ENCODE results near the gene FNBP1L.
"Not testable (repeated sequence)": the region's sequence is repeated elsewhere in the genome, so short reads cannot be mapped to it uniquely, and the experiment has no call there.

Gene FNBP1L

GRCh38 chr1:93584261-93585003 lies 136.5 kb downstream of the FNBP1L start:
- no peak for FAIRE-seq
- no peak for DNase-seq (ENCODE audit: insufficient read length, low spot score)

GRCh38 chr1:93585059-93585966 lies 137.4 kb downstream of the FNBP1L start:
- DNase-seq (ENCODE audit: insufficient read length, low spot score) (no peak), FAIRE-seq (no peak)
- no peak for TF ChIP-seq POLR2A (IDR thresholded peaks at IDR 0.05; ENCODE audit: low read depth, low read length)

More at GRCh38 chr1:93584261-93585003, 136.5 kb downstream of the FNBP1L start:
- TF ChIP-seq POLR2A (IDR thresholded peaks at IDR 0.05; ENCODE audit: low read depth, low read length) = no peak

- DNase-seq (ENCODE audit: insufficient read length, low spot score) (no peak), FAIRE-seq (no peak)
- no peak for TF ChIP-seq POLR2A (IDR thresholded peaks at IDR 0.05; ENCODE audit: low read depth, low read length)
These were observed 139.4 kb downstream of the FNBP1L start for GRCh38 chr1:93587354-93587753.

- DNase-seq (ENCODE audit: insufficient read length, low spot score) = no peak
- no peak for TF ChIP-seq POLR2A (IDR thresholded peaks at IDR 0.05; ENCODE audit: low read depth, low read length)
- no peak for FAIRE-seq
These were observed 140.3 kb downstream of the FNBP1L start for GRCh38 chr1:93588206-93588605.

DNA sequence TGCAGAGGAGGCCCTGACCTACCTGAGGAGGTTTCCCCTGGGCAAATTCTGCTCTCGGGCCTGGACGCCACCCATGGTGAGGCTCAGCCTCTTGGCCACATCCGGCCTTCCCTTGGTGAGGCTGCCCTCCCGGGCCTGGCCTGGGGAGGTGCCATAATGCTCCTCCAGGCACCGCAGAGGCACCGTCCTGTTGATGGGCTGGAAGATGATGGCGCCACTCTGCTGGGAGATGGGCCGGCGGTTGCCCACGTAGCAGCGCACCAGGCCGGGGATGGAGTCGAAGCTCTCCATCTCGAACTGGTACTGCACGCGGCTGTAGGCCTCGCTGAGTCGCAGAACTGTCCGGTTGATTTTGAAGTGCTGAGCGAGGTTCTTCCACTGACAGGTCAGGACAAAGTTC lies 141.0 kb downstream of the FNBP1L start:
- no peak for TF ChIP-seq POLR2A (IDR thresholded peaks at IDR 0.05; ENCODE audit: low read depth, low read length)
- FAIRE-seq (no peak), DNase-seq (ENCODE audit: insufficient read length, low spot score) (no peak)

DNA sequence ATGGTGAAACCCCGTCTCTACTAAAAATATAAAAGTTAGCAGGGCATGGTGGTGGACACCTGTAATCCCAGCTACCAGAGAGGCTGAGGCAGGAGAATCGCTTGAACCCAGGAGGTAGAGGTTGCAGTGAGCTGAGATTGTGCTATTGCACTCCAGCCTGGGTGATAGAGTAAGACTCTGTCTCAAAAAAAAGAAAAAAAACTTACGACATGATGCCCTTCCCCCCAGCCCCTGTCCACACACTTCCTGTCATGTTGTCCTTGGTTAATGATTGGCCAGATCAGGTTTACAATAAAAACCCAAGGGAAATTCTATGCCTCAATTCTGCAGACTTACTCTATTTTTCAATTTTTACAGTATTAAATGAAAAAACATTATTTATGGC lies 143.4 kb downstream of the FNBP1L start:
- not testable (repeated sequence) for DNase-seq (ENCODE audit: insufficient read length, low spot score); FAIRE-seq

DNA sequence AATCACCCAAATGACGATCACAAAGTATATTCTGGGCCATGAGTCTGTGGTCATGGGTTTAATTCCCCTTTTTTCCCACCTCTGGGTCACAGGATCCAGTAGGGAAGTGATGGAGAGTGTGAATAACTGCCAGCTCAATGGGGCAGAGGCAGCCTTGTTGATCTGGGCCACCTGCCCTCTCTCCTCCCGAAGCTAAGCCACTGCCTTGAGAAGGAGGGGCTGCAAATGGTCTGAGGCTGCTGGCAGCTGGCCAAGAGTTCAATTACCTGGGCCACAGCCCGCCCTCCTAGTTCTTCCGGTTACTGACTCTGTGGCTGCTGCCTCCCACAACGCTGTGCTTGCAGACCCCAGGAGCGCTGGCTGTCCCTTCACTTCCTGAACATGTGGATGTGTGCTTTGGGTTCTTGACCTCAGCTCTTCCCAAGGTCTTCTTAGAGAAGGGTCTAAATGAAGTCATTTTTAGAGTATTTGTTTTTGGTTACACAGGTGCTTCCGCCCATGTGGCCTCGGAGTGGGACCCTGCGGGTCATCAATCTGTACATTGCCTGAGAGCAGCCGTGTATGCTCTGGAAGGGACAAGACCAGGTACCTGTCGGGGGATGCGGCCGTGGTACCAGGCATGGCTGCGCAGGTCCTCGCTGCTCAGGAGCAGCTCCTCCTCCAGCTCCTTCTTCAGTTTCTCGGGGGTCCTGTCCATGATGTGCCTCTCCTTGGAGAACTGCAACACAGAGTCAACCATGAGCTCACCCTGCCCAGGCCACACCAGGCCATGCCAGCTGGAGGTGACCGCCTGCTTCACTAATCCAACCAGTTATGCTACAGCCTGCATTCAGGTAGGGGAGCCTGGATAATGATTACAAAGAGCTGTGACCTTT lies 144.0 kb downstream of the FNBP1L start:
- no peak for DNase-seq (ENCODE audit: insufficient read length, low spot score)
- no peak for FAIRE-seq
- TF ChIP-seq POLR2A (IDR thresholded peaks at IDR 0.05; ENCODE audit: low read depth, low read length) = no peak

DNA sequence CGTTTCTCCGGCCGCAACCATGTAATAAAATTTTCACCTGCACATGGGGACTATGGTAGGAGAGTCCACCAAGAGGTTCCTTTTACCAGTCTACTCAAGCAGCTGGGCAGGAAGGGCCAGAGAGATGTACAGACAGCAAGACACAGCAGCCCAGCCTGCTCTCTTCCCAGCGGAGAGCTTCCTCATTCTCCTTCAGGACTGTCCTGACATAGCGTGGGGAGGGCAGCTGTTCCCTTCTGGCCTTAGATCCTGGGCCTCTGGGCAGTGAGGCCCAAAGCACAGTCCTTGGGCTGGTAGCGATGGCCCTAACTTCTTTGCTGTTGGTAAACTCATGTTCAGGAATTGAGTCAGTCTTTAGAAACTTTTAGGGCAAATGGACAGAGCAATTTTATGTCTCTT lies 144.6 kb downstream of the FNBP1L start:
- no peak for TF ChIP-seq POLR2A (IDR thresholded peaks at IDR 0.05; ENCODE audit: low read depth, low read length)
- no peak for FAIRE-seq
- DNase-seq (ENCODE audit: insufficient read length, low spot score) = no peak

GRCh38 chr1:93593854-93594602 lies 146.1 kb downstream of the FNBP1L start:
- DNase-seq (ENCODE audit: insufficient read length, low spot score) = no peak
- no peak for TF ChIP-seq POLR2A (IDR thresholded peaks at IDR 0.05; ENCODE audit: low read depth, low read length)
- FAIRE-seq = no peak

GRCh38 chr1:93594603-93594880 lies 146.6 kb downstream of the FNBP1L start:
- FAIRE-seq = no peak
- no peak for TF ChIP-seq POLR2A (IDR thresholded peaks at IDR 0.05; ENCODE audit: low read depth, low read length)

DNA sequence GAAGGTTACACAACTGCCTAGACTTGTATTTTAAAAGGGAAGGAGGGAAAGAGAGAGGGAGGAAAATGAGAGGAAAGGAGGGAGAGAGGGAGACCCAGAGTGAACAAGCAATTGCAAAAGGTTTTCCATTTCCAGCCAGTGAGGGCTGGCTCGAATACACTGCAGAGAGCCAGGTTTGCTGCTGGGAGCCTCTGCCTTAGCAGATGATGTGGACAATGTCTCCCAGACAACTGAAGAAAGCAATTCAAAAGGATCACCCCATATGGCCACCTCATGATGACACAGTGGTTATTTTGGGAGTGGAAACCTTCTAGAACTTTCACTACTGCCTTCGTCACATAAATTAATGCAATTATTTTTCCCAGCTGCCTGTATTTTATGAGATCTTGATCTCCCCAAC lies 147.3 kb downstream of the FNBP1L start:
- no peak for DNase-seq (ENCODE audit: insufficient read length, low spot score)
- FAIRE-seq = no peak
- no peak for TF ChIP-seq POLR2A (IDR thresholded peaks at IDR 0.05; ENCODE audit: low read depth, low read length)

More at GRCh38 chr1:93594603-93594880, 146.6 kb downstream of the FNBP1L start:
- no peak for DNase-seq (ENCODE audit: insufficient read length, low spot score)

GRCh38 chr1:93595743-93596142 lies 147.8 kb downstream of the FNBP1L start:
- FAIRE-seq = no peak
- DNase-seq (ENCODE audit: insufficient read length, low spot score) = no peak
- TF ChIP-seq POLR2A (IDR thresholded peaks at IDR 0.05; ENCODE audit: low read depth, low read length) = no peak

DNA sequence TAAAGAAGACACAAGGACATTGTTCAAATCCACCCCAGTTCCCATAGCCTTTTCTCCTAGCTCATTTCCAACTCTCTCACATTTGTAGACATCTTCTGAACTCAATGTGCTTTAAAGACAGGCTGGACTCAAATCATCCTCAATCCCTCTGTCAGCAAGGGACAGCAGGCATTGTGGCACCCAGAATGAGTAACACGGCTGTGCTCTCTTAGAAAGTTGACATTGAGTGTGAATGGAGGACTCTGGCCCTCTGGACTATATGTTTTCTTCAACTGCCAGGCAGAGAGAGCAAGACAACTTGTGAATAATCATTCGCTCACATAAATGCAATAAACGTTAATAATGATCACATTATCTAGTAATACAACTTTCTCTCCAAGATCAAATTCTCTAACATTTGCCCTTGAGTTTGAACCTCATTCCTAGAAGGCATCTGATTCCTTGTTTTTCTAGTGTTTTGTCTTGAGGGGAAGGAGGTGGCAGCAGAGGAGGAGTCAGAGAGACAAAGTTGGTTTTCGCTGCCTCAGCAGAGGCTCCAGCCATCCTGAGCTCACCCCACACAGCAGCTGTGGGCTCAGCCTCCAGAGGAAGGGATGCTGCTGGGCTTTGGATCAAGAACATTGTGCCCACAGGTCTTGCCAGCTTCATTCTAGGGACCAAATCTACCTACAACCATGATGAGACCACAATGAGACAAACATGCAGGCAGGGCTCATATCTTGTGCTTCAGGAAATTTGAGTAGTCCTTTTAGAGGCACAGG lies 148.6 kb downstream of the FNBP1L start:
- TF ChIP-seq POLR2A (IDR thresholded peaks at IDR 0.05; ENCODE audit: low read depth, low read length) = no peak
- no peak for FAIRE-seq
- DNase-seq (ENCODE audit: insufficient read length, low spot score) = no peak

Data from H54 (cell line).